ENCODE data around the gene LRRC4B.
"Not testable (repeated sequence)": the region's sequence is repeated elsewhere in the genome, so short reads cannot be mapped to it uniquely, and the experiment has no call there.

The LRRC4B gene

DNA sequence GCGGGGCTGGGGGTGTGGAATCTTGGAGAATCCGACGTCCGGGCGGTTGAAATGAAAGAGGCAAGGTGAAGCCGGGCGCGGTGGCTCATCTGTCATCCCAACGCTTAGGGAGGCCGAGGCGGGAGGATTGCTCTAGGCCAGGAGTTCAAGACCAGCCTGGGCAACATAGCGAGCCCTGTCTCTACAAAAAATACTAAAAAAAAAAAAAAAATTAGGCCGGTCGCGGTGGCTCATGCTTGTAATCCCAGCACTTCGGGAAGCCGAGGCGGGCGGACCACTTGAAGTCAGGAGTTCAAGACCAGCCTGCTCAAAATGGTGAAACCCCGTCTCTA is 91.4 kb downstream of the LRRC4B start:
- TF ChIP-seq, protein P1, sequence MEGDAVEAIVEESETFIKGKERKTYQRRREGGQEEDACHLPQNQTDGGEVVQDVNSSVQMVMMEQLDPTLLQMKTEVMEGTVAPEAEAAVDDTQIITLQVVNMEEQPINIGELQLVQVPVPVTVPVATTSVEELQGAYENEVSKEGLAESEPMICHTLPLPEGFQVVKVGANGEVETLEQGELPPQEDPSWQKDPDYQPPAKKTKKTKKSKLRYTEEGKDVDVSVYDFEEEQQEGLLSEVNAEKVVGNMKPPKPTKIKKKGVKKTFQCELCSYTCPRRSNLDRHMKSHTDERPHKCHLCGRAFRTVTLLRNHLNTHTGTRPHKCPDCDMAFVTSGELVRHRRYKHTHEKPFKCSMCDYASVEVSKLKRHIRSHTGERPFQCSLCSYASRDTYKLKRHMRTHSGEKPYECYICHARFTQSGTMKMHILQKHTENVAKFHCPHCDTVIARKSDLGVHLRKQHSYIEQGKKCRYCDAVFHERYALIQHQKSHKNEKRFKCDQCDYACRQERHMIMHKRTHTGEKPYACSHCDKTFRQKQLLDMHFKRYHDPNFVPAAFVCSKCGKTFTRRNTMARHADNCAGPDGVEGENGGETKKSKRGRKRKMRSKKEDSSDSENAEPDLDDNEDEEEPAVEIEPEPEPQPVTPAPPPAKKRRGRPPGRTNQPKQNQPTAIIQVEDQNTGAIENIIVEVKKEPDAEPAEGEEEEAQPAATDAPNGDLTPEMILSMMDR (IDR thresholded peaks at IDR 0.05; ENCODE audit: low read depth, low read length), result no peak
- no peak for DNase-seq (ENCODE audit: extremely low read depth, low read depth)

DNA sequence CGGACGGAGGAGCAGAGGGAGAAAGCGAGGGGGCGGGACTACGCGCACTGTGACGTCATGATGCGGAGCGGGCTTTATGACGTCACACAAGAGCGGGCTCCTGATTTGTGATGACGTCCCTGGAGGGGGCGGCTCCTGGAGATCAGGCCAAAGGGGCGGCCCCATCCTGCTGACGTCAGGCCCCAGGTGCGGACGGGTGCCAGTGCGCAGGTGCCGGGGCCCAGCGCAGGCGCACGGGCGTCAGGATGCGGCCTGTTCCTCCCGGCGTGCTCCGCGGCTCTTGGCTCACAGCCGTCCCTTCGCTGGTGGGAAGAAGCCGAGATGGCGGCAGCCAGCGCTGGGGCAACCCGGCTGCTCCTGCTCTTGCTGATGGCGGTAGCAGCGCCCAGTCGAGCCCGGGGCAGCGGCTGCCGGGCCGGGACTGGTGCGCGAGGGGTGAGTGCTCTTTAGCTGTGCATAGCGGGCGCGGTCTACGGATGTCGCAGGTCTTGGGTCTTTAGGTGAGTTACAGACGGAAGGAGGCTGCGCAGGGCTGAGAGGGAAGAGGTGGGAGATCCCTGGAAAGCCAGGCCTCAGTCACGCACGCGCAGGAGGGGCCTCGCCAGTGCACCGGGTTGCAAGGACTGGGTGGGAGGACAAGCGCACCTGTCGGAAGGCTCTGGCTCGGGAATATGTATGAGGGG is 91.9 kb downstream of the LRRC4B start, which contains the start of the genes EMC10 and GARIN5A:
Gene EMC10 (plus strand): TSS at position 284 of the 683 bp plus-strand sequence. CDS start 38 bp downstream, at position 322.
Gene GARIN5A (minus strand): TSS at position 625 of the 683 bp plus-strand sequence. CDS start 460 bp downstream, at position 165.
- DNase-seq (ENCODE audit: extremely low read depth, low read depth), result peak; percentile 87
- TF ChIP-seq, protein P1 (IDR thresholded peaks at IDR 0.05; ENCODE audit: low read depth, low read length), result no peak

DNA sequence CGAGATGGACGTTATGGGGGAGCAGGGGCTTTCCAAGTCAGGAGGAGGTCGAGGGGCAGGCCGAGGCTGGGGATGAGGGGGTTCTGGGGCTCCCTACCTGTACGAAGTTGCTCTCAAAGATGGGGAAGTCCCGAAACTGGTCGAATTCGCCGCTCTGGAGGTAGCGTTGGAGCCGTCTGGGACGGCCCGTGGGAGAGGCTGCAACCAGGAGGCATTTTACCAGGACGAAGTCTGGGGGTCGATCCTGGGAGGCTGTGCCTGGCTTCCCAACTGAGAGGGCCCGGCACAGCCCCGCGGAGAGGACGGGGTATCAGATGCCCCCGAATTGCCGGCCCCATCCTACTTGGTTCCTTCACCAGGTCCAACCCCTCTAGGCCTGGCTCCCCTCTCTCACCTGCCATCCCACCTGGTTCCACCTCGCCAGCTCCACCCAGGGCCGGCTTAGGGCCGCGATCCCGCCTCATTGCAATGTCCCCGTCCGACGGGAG is 92.5 kb downstream of the LRRC4B start:
- TF ChIP-seq, protein P1 (IDR thresholded peaks at IDR 0.05; ENCODE audit: low read depth, low read length), result no peak
- DNase-seq (ENCODE audit: extremely low read depth, low read depth), result no peak

DNA sequence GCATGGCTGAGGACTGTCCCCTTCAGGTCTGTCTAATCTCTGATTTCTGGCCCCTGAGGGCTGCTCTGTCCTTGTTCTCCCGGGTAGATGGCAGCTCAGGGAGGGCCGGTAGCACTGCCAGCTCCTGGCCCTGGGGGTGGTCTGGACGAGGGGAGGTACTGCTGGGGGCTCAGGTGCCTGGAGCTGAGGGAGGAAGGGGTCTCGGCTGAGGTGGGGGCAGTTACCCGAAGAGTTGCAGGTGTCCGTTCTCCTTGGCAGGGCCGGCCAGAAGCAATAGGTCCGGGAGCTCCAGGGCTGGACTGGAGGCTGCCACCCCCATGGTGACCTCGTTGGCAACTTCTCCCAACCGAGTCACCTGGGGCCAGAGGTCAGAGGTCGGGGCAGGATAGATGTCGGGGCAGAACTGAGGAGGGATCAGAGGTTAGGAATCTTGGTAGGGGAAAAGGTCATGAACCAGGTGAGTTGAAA is 93.1 kb downstream of the LRRC4B start:
- DNase-seq (ENCODE audit: extremely low read depth, low read depth), result no peak
- TF ChIP-seq, protein P1 (IDR thresholded peaks at IDR 0.05; ENCODE audit: low read depth, low read length), result no peak

DNA sequence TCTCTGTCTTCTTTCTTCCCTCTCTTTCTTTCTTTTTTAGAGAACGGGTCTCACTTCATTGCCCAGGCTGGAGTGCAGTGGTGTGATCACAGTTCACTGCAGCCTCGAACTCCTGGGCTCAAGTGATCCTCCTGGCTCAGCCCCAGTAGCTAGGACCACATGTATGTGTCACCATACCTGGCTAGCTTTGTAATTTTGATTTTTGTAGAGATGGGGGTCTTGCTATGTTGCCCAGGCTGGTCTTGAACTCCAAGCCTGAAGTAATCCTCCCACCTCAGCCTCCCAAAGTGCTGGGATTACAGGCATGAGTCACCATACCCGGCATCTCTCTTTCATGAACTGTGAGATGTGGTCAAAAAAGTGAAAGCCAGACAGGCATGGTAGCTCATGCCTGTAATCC is 94.9 kb downstream of the LRRC4B start:
- not testable (repeated sequence) for DNase-seq (ENCODE audit: extremely low read depth, low read depth)

DNA sequence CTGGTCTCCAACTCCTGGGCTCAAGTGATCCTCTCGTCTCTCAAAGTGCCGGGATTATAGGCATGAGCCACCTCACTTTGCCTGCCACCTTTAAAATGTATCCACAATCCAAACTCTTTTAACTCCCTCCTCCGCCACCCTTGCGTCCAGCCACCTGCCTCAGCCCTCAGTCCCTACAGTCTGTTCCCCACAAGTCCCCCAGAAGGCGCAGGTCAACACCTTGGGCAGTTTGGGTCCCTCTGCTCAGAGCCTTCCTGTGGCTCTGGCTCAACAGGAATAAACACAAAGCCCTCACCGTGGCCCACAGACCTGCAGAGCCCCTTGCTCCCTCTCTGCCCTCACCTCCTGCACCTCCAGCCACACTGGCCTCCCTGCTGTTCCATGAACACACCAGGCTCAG is 99.4 kb downstream of the LRRC4B start:
- TF ChIP-seq, protein P1 (IDR thresholded peaks at IDR 0.05; ENCODE audit: low read depth, low read length), result no peak
- DNase-seq (ENCODE audit: extremely low read depth, low read depth), result no peak

DNA sequence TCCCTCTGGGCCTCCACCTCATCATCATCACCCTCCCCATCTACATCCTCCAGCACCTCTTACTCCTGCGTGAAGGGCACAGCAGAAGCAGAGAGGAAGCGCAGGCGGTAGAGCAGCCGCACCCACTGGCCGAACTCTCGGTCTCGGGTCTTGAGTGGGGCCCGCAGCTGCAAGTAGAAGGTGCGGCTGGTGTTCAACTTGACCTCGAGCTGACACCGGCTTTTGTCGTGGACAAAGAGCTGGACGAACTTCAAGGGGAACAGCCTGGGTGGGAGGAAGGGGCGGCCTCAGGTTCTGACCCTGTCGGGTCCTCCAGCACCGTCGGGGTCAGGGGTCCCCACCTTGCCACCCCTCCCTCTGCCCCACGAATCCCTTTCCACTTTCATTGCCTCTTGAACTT is 100.7 kb downstream of the LRRC4B start:
- no peak for DNase-seq (ENCODE audit: extremely low read depth, low read depth)
- TF ChIP-seq, protein P1 (IDR thresholded peaks at IDR 0.05; ENCODE audit: low read depth, low read length), result no peak

All from AG09319 (cell line).